ENCODE results near the gene SLC4A7.

SLC4A7 gene

DNA sequence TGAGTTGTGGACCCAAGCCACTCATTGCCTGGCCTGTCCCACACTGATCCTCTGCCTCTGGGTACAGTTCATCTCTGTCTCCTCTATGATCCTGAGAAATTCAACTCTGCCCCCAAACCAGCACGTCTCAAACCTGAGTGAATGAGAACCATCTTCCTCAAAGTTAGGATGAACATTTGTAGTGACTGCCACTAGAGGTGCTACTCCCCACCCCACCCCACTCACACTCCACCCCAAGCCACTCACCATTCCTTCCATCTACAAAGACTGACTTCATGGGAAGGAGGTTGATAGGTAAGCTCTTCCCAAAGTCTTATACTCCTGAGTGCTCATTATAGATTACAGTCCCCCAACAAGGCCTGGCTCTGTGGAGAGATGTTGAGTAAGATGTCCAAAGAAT is 158.8 kb downstream of the SLC4A7 start:
- no peak overlapping the region for H3K27ac ChIP-seq
- peak; percentile 22; the same call in 1 of the 2 replicates for TF ChIP-seq CTCF (IDR thresholded peaks at IDR 0.05; ENCODE audit: low read depth, low read length)
- DNase-seq, result no peak
- no peaks in the 10 kb centered on the region for H3K36me3 ChIP-seq
- no peaks in the 10 kb centered on the region for H3K9me3 ChIP-seq (ENCODE audit: severe bottlenecking)
- H3K27me3 ChIP-seq (ENCODE audit: insufficient read depth, low read depth, severe bottlenecking), result no peaks in the 10 kb centered on the region
- H3K4me3 ChIP-seq (ENCODE audit: low read depth, low read length), result no peak overlapping the region

DNA sequence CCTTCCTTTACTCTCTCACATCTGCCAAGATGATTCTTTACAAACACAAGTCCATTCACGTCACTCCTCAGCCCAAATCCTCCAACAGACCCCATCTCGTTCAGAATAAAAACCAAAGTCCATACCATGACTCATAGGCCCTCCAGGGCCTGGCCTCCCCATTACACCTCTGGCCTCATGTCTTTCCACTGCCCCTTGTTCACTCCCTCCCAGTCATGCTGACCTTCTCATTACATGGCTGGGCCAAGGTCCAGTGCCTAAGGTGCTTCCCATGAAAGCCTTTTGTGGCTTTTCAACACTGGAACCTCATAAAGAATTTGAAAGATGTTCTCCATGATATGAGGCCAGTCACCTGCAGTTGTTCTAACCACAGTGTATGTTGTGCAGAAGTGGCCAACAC is 159.5 kb downstream of the SLC4A7 start:
- Histone ChIP-seq H3K4me3 (ENCODE audit: low read depth, low read length) (no peak overlapping the region), H3K27ac (no peak overlapping the region), H3K36me3 (no peaks in the 10 kb centered on the region), H3K27me3 (ENCODE audit: insufficient read depth, low read depth, severe bottlenecking) (no peaks in the 10 kb centered on the region), H3K9me3 (ENCODE audit: severe bottlenecking) (no peaks in the 10 kb centered on the region)
- TF ChIP-seq CTCF (IDR thresholded peaks at IDR 0.05; ENCODE audit: low read depth, low read length), result no peak
- DNase-seq, result no peak

- no peak for TF ChIP-seq CTCF (IDR thresholded peaks at IDR 0.05; ENCODE audit: low read depth, low read length)
- no peak for DNase-seq
- H3K27me3 ChIP-seq (ENCODE audit: insufficient read depth, low read depth, severe bottlenecking), result no peaks in the 10 kb centered on the region
- no peaks in the 10 kb centered on the region for H3K9me3 ChIP-seq (ENCODE audit: severe bottlenecking)
- H3K4me3 ChIP-seq (ENCODE audit: low read depth, low read length), result no peak overlapping the region
- no peak overlapping the region for H3K27ac ChIP-seq
- H3K36me3 ChIP-seq, result no peaks in the 10 kb centered on the region
Observed at GRCh38 chr3:27323087-27323570, 161.1 kb downstream of the SLC4A7 start.
